Thoracic aorta (tissue), 2 donors: ENCODE data around the gene SLC7A6OS. TPM values are rescaled to one million over a fixed set of nuclear protein-coding genes. Genes with fewer than 3 reads are reported as not detected.

ENCODE experiments used
- ATAC-seq: fragments of 150-250 bp; one replicate; pipeline ENCODE4 v1.8.0; 2017; ENCODE audit warnings: low read depth; ENCODE audit not compliant: insufficient number of reproducible peaks, low FRiP score
- DNase-seq: peaks from one replicate; pipeline ENCODE4 v3.0.0-alpha.2; 2020; ENCODE audit warnings: low spot score
- H3K27ac ChIP-seq, 2 donors: fragments of 200-600 bp; sonication (generic); 1 replicate in 1 of 2; 2 replicates in 1 of 2; pipeline ENCODE4 v1.5.1; 2016; ENCODE audit warnings: mild to moderate bottlenecking in 2 of 2, moderate library complexity in 2 of 2
- H3K27me3 ChIP-seq: fragments of 200-600 bp; sonication (generic); replicated peaks from 2 replicates; pipeline ENCODE4 v1.6.0; 2016; ENCODE audit warnings: mild to moderate bottlenecking; ENCODE audit not compliant: insufficient read depth
- H3K36me3 ChIP-seq: fragments of 200-600 bp; sonication (generic); one replicate; pipeline ENCODE4 v1.5.1; 2016
- H3K4me1 ChIP-seq, 2 donors: fragments of 200-600 bp; sonication (generic); 1 replicate in 1 of 2; 2 replicates in 1 of 2; pipeline versions ENCODE4 v1.5.1 to v1.6.0; 2016; ENCODE audit warnings: low read depth in 2 of 2, mild to moderate bottlenecking in 1 of 2; ENCODE audit not compliant: control insufficient read depth in 1 of 2
- H3K4me3 ChIP-seq: fragments of 200-600 bp; sonication (generic); 2 replicates; pipeline ENCODE4 v1.5.1; 2016; ENCODE audit warnings: mild to moderate bottlenecking
- H3K9me3 ChIP-seq: fragments of 200-600 bp; sonication (generic); 2 replicates; pipeline ENCODE4 v1.5.1; 2016
- total RNA-seq, 2 donors: library from RNA; depleted of rRNA; stranded (reverse); fragments of >200 nt; gene quantifications; one replicate each; pipeline versions ENCODE4 v1.1.0 to v1.2.3, GENCODE V29; 2016
- TF ChIP-seq, protein P1 (sequence below): fragments of 200-600 bp; sonication (generic); IDR thresholded peaks from one replicate; pipeline ENCODE4 v1.5.1; 2019; ENCODE audit warnings: antibody characterized with exemption

SLC7A6OS gene
- total RNA-seq, 2 donors from 2014 or later = 15.6 to 22.6 TPM

DNA sequence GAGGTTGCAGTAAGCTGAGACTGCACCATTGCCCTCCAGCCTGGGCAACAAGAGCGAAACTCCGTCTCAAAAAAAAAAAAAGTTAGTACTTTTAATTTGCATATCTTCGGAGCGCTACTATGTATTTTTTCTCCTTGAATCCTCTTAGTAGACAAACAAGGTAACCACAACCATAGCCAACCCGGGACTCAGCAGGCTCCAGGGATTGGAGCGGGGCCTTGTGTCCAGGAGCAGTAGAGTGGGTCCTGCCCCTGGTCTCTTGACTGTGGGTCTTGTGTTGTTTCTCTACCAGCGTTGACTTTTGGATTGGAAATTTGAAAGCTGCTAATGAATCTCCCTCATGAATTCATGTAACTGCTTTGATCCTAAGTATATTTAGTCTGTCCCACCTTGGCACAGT is 32.4 kb upstream of the SLC7A6OS start:
- H3K27me3 ChIP-seq = no peaks in the 10 kb centered on the region

DNA sequence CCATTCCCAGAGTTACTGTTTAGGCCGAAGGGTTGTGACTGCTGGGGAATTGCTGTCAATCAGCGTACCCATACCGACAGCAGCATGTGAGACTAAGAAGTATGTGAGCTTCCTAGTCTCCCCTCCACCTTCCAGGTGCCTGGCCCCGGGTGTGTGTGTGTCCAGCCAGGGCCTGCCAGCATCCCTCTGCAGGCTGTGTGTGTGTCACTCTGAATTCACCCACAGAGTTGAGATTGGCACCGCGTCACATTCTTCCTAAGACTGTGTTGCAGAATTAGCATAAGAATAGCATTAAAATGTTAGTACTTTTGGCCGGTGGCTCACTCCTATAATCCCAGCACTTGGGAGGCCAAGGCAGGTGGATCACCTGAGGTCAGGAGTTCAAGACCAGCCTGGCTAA is 31.9 kb upstream of the SLC7A6OS start:
- no peaks in the 10 kb centered on the region for H3K27me3 ChIP-seq
- peaks cover 28% of the 10 kb centered on the region for H3K36me3 ChIP-seq
- ATAC-seq = no peak

More for the DNA sequence above, 32.4 kb upstream of the SLC7A6OS start:
- DNase-seq (no peak), ATAC-seq (no peak)
- Histone ChIP-seq H3K4me1 (peaks cover 0 to 10% of the 10 kb centered on the region in 2 donors), H3K9me3 (no peaks in the 10 kb centered on the region), H3K27ac (no peak overlapping the region), H3K4me3 (no peak overlapping the region), H3K36me3 (peaks cover 29% of the 10 kb centered on the region)
- TF ChIP-seq, protein P1, sequence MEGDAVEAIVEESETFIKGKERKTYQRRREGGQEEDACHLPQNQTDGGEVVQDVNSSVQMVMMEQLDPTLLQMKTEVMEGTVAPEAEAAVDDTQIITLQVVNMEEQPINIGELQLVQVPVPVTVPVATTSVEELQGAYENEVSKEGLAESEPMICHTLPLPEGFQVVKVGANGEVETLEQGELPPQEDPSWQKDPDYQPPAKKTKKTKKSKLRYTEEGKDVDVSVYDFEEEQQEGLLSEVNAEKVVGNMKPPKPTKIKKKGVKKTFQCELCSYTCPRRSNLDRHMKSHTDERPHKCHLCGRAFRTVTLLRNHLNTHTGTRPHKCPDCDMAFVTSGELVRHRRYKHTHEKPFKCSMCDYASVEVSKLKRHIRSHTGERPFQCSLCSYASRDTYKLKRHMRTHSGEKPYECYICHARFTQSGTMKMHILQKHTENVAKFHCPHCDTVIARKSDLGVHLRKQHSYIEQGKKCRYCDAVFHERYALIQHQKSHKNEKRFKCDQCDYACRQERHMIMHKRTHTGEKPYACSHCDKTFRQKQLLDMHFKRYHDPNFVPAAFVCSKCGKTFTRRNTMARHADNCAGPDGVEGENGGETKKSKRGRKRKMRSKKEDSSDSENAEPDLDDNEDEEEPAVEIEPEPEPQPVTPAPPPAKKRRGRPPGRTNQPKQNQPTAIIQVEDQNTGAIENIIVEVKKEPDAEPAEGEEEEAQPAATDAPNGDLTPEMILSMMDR = no peak

DNA sequence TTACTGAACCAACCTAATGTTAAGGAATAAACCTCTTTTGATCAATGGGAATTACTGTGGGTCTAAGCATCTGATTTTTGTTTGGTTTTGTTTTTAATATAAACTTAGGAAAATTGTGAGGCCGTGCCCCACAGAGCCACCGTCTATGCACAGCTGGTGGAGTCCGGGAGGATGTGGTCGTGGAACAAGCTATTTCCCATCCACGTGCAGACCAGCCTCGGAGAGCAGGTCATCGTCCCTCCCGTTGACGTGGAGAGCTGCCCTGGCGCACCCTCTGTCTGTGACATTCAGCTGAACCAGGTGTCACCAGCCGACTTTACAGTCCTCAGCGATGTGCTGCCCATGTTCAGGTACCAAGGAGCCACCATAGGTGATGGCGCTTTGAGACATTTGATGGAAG is 28.5 kb upstream of the SLC7A6OS start:
- H3K9me3 ChIP-seq = no peaks in the 10 kb centered on the region
- no peak for ATAC-seq
- H3K27ac ChIP-seq = no peak overlapping the region
- peaks cover 25% of the 10 kb centered on the region for H3K36me3 ChIP-seq
- H3K27me3 ChIP-seq = no peaks in the 10 kb centered on the region
- no peaks in the 10 kb centered on the region for H3K4me1 ChIP-seq
- H3K4me3 ChIP-seq = no peak overlapping the region
- no peak for DNase-seq
- TF ChIP-seq, protein P1 = no peak

More for the DNA sequence above, 31.9 kb upstream of the SLC7A6OS start:
- H3K27ac ChIP-seq = no peak overlapping the region
- TF ChIP-seq, protein P1 = no peak
- no peak overlapping the region for H3K4me3 ChIP-seq
- peaks cover 0 to 10% of the 10 kb centered on the region in 2 donors for H3K4me1 ChIP-seq
- no peak for DNase-seq
- no peaks in the 10 kb centered on the region for H3K9me3 ChIP-seq

DNA sequence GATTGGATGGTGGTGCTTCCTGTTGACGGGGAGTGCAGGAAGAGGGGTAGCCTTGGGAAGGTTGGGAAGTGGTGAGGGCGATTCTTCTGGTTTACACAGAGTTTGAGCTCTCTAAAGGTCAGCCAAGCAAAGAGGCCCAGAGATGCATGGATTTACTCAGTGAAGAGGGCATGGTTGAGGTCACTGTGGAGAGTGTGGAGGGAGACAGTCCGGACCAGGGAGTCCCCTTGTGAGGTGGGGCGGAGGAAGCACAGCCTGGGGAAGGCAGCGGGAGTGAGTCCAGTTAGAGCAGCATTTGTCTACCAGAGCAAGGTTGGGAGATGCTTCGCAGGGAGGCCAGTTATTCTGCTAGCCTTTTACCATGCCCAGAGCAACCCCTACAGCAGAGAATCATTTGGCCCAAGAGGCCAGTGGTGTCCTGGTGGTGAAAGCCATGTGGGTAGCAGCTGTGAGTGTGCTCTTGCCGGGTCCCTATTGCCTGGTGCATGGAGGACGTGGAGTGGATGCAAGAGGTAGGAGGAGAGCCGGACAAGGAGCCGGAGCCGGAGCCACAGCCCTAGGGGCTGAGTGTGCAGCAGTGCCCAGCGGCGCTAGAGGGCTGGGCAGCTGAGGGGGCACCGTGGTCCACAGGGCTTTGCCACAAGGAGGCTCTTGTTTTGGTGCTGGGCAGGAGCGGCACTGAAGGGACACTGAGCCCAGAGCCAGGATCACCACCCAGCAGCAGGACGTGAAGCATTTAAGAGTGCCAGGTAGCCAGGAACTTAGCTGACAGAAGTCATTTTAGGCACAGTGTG is 27.8 kb upstream of the SLC7A6OS start:
- no peak overlapping the region for H3K4me3 ChIP-seq
- no peaks in the 10 kb centered on the region for H3K9me3 ChIP-seq
- H3K36me3 ChIP-seq = peaks cover 25% of the 10 kb centered on the region
- DNase-seq (no peak), ATAC-seq (no peak)
- no peak overlapping the region for H3K27ac ChIP-seq
- TF ChIP-seq, protein P1 = no peak
- no peaks in the 10 kb centered on the region for H3K4me1 ChIP-seq
- H3K27me3 ChIP-seq = no peaks in the 10 kb centered on the region

DNA sequence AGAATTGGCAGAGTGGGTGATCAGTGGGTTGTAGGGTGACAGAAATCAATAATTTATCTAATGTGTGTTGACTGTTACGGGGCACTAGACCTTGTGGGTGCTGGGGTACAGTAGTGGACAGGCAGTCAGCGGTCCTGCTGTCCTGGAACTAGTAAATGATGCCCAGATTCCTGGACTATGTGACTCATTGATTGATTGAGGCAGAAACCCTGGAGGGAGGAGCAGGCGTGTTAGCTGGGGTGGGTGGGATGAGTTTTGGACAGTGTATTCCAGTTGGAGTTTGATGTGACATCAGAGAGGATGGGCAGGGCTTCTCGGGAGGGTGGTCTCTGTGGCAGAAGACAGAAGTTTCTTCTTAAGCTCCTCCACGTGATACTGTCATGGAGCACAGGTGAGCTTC is 24.4 kb upstream of the SLC7A6OS start:
- Histone ChIP-seq H3K27me3 (no peaks in the 10 kb centered on the region), H3K4me1 (peaks cover 0 to 21% of the 10 kb centered on the region in 2 donors), H3K36me3 (peaks cover 23% of the 10 kb centered on the region), H3K9me3 (no peaks in the 10 kb centered on the region), H3K4me3 (no peak overlapping the region), H3K27ac (no peak overlapping the region)
- no peak for ATAC-seq
- TF ChIP-seq, protein P1 = no peak
- DNase-seq = no peak
